GM23248 (cell line): Measurements from ENCODE around the gene PI4KB. TPM values are rescaled to one million over a fixed set of nuclear protein-coding genes. Genes with fewer than 3 reads are reported as not detected.

Experiments
- DNase-seq: peaks from one replicate; pipeline ENCODE4 v3.0.0-alpha.2; 2015
- H2AFZ ChIP-seq: fragments of 200-600 bp; sonication (generic); 2 replicates; pipeline ENCODE4 v1.6.1; 2016; ENCODE audit warnings: antibody characterized with exemption
- H3F3A ChIP-seq: fragments of 200-600 bp; sonication (generic); 2 replicates; pipeline ENCODE4 v1.6.1; 2016; ENCODE audit warnings: mild to moderate bottlenecking, antibody characterized with exemption, mixed run types; ENCODE audit not compliant: insufficient read depth
- H3K27ac ChIP-seq: fragments of 200-600 bp; sonication (generic); 2 replicates; pipeline ENCODE4 v1.5.1; 2016; ENCODE audit warnings: mild to moderate bottlenecking
- H3K27me3 ChIP-seq: fragments of 200-600 bp; sonication (generic); replicated peaks from 2 replicates; pipeline ENCODE4 v1.6.1; 2016; ENCODE audit warnings: mild to moderate bottlenecking; ENCODE audit not compliant: insufficient read depth
- H3K36me3 ChIP-seq: fragments of 200-600 bp; sonication (generic); 2 replicates; pipeline ENCODE4 v1.6.1; 2016; ENCODE audit warnings: low read depth, mild to moderate bottlenecking
- H3K4me1 ChIP-seq: fragments of 200-600 bp; sonication (generic); 2 replicates; pipeline ENCODE4 v1.6.1; 2016; ENCODE audit warnings: mild to moderate bottlenecking; ENCODE audit not compliant: insufficient read depth
- H3K4me2 ChIP-seq: fragments of 200-600 bp; sonication (generic); one replicate; pipeline ENCODE4 v1.6.1; 2016; ENCODE audit warnings: mild to moderate bottlenecking; ENCODE audit not compliant: unreplicated experiment
- H3K4me3 ChIP-seq: fragments of 200-600 bp; sonication (generic); 2 replicates; pipeline ENCODE4 v1.5.1; 2016; ENCODE audit warnings: mild to moderate bottlenecking
- H3K79me2 ChIP-seq: fragments of 200-600 bp; sonication (generic); 2 replicates; pipeline ENCODE4 v1.6.1; 2016; ENCODE audit warnings: mild to moderate bottlenecking; ENCODE audit not compliant: insufficient read depth
- H3K9ac ChIP-seq: fragments of 200-600 bp; sonication (generic); 2 replicates; pipeline ENCODE4 v1.6.1; 2016; ENCODE audit warnings: mild to moderate bottlenecking
- H3K9me2 ChIP-seq: fragments of 200-600 bp; sonication (generic); 2 replicates; pipeline ENCODE4 v1.6.1; 2016; ENCODE audit warnings: mixed run types, mild to moderate bottlenecking, moderate library complexity; ENCODE audit not compliant: insufficient read depth
- H3K9me3 ChIP-seq: fragments of 200-600 bp; sonication (generic); one replicate; pipeline ENCODE4 v1.6.1; 2017; ENCODE audit warnings: low read depth
- H4K20me1 ChIP-seq: fragments of 200-600 bp; sonication (generic); 2 replicates; pipeline ENCODE4 v1.6.0; 2016; ENCODE audit not compliant: insufficient read depth
- EZH2 ChIP-seq: fragments of 200-600 bp; sonication (generic); IDR thresholded peaks from 2 replicates; pipeline ENCODE4 v1.6.1; 2018; ENCODE audit warnings: antibody characterized with exemption, mild to moderate bottlenecking; ENCODE audit not compliant: insufficient read depth, poor library complexity, severe bottlenecking
- EZH2phosphoT487 ChIP-seq: fragments of 200-600 bp; sonication (generic); IDR thresholded peaks from 2 replicates; pipeline ENCODE4 v1.6.1; 2018; ENCODE audit warnings: antibody characterized with exemption, moderate library complexity, mild to moderate bottlenecking, low read depth; ENCODE audit not compliant: insufficient read depth
- WGBS, 2 experiments: methylation state at CpG; one replicate each; pipeline ENCODE4 v1.1.6; 2015 to 2017; ENCODE audit warnings: low lambda C conversion rate in 2 of 2, low coverage in 1 of 2; ENCODE audit errors: missing lambda C conversion rate in 2 of 2; 5-methylcytosine and 5-hydroxymethylcytosine counted together
- in situ Hi-C: fragments of 300-500 bp; cut with MboI; formaldehyde crosslinking; loops from 2 replicates; pipeline ENCODE4 v1.15.0; 2020
- polyA plus RNA-seq: library from polyadenylated mRNA; unstranded; fragments of >200 nt; fragmentation: Nextera tagmentation; extraction: Ambion mirVana; gene quantifications from 2 replicates; pipeline ENCODE4 v1.2.1, GENCODE V29; 2016
- total RNA-seq: library from RNA; depleted of rRNA; stranded (reverse); fragments of >200 nt; shearing (Covaris generic); gene quantifications from 2 replicates; pipeline ENCODE4 v1.2.3, GENCODE V29; 2014

PI4KB gene
- total and polyA plus RNA-seq, 2 experiments from 2014 or later, result 47.5 to 51.7 TPM

- no peaks in the 10 kb centered on the region for H3K9me2 ChIP-seq
- H3K4me2 ChIP-seq, result no peak overlapping the region
- no peak for DNase-seq
- H3K9me3 ChIP-seq, result no peaks in the 10 kb centered on the region
- no peak for TF ChIP-seq EZH2
- no peak for TF ChIP-seq EZH2phosphoT487
- H3K9ac ChIP-seq, result no peak overlapping the region
- in situ Hi-C loops, result no loop called here
- H3K79me2 ChIP-seq, result no peaks in the 10 kb centered on the region
- no peaks in the 10 kb centered on the region for H4K20me1 ChIP-seq
- no peak overlapping the region for H3K4me3 ChIP-seq
- H3K4me1 ChIP-seq, result peaks cover 16% of the 10 kb centered on the region; the same call in 1 of the 2 replicates
- no peaks in the 10 kb centered on the region for H3F3A ChIP-seq
- H2AFZ ChIP-seq, result no peak overlapping the region
- H3K27me3 ChIP-seq, result no peaks in the 10 kb centered on the region
- H3K27ac ChIP-seq, result no peak overlapping the region
- H3K36me3 ChIP-seq, result no peaks in the 10 kb centered on the region
- WGBS, 2 experiments, result 74 to 78% methylated on average over 6 of the region's 6 CpGs
These were observed 43.1 kb upstream of the PI4KB start for GRCh38 chr1:151370211-151370911.

DNA sequence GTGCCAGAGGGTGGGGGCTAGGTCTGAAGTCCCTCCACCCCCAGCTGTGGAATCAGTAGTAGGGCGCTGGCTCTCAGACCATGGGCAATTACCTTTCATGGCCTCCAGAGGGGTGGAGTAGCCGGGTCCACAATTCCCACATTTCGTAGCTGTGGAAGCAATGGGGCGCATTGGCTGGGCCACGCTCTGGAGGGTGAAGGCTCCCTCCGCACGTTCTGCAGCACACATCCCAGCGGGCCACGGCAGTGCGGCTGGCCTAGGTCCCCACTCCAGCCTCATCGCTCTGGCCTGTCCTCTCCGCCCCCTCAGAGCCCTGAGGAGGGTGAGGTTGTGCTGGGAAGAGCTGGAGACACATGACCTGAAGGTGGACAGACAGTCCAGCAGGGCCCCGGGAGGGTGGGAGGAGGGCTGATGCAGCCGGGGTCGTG, 42.4 kb upstream of the PI4KB start:
- H3K27ac ChIP-seq, result no peak overlapping the region
- no peaks in the 10 kb centered on the region for H3K79me2 ChIP-seq
- no peaks in the 10 kb centered on the region for H3F3A ChIP-seq
- H3K9me2 ChIP-seq, result no peaks in the 10 kb centered on the region
- in situ Hi-C loops, result no loop called here
- H2AFZ ChIP-seq, result no peak overlapping the region
- H3K4me3 ChIP-seq, result no peak overlapping the region
- no peaks in the 10 kb centered on the region for H4K20me1 ChIP-seq
- no peaks in the 10 kb centered on the region for H3K27me3 ChIP-seq
- 84 to 87% methylated on average over 15 of the region's 15 CpGs for WGBS, 2 experiments
- no peaks in the 10 kb centered on the region for H3K36me3 ChIP-seq
- H3K4me2 ChIP-seq, result no peak overlapping the region
- DNase-seq, result no peak
- no peaks in the 10 kb centered on the region for H3K9me3 ChIP-seq
- no peak for TF ChIP-seq EZH2
- no peak for TF ChIP-seq EZH2phosphoT487
- H3K9ac ChIP-seq, result no peak overlapping the region
- peaks cover 16% of the 10 kb centered on the region; the same call in 1 of the 2 replicates for H3K4me1 ChIP-seq

- Histone ChIP-seq H3K9me3 (no peaks in the 10 kb centered on the region), H3K4me3 (no peak overlapping the region), H3K27ac (no peak overlapping the region), H3K4me1 (peaks cover 16% of the 10 kb centered on the region; the same call in 1 of the 2 replicates), H3K36me3 (no peaks in the 10 kb centered on the region), H3F3A (no peaks in the 10 kb centered on the region), H3K79me2 (no peaks in the 10 kb centered on the region), H3K4me2 (no peak overlapping the region), H3K9ac (no peak overlapping the region), H3K9me2 (no peaks in the 10 kb centered on the region), H2AFZ (no peak overlapping the region), H3K27me3 (no peaks in the 10 kb centered on the region), H4K20me1 (no peaks in the 10 kb centered on the region)
- TF ChIP-seq EZH2phosphoT487, result no peak
- no peak for TF ChIP-seq EZH2
- 83 to 87% methylated on average over 7 of the region's 7 CpGs for WGBS, 2 experiments
- in situ Hi-C loops, result no loop called here
- no peak for DNase-seq
These were observed 42.0 kb upstream of the PI4KB start for GRCh38 chr1:151369302-151369610.

DNA sequence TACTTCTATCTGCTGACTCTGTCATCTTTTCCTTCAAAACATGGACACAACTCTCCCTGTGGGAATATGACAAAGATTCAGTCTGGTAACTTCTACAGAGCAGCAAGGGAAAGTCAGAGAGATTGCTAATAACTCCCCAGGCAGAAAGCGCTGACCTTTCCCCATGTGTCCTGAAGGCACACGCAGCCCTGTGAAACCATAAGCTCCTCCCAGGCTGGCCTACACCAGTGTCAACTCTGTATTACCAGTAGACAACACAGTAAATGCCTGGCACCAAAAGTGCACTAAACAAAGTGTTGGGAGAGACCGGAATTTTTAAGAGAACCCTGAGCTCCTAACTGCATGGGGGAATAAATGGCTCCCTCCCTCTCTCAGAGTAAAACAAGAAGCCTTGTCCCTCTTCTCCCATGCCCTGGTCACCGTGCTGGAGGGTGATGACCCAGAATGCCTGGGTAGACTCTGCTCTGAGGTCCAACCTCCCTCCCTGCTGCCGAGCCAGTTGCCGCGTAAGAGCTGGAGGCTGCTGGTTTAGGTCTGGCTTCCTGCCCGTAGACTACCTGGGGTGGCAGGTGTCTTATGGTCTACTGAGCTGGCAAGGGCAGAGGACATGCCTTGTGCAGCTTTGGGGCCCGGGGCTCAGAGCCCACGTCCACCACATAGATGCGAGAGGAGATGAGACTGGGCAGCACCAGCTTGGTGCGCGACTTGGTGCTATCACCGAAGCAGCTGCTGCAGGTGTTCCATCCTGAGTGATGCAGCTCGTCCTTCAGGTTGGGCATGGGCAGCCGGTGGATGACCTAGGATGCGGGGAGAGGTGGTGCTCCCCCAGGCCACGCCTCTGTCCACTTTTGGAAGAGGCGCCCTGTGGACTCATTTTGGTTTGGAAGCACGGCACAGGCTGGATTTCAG, 41.4 kb upstream of the PI4KB start:
- no peaks in the 10 kb centered on the region for H3K36me3 ChIP-seq
- H3K9me3 ChIP-seq, result no peaks in the 10 kb centered on the region
- in situ Hi-C loops, result no loop called here
- H3K79me2 ChIP-seq, result no peaks in the 10 kb centered on the region
- no peak overlapping the region for H3K9ac ChIP-seq
- no peaks in the 10 kb centered on the region for H4K20me1 ChIP-seq
- 86 to 88% methylated on average over 20 of the region's 20 CpGs for WGBS, 2 experiments
- H3K4me2 ChIP-seq, result no peak overlapping the region
- no peak overlapping the region for H2AFZ ChIP-seq
- H3K4me1 ChIP-seq, result peaks cover 16% of the 10 kb centered on the region; the same call in 1 of the 2 replicates
- TF ChIP-seq EZH2phosphoT487 (no peak), EZH2 (no peak)
- no peak overlapping the region for H3K4me3 ChIP-seq
- DNase-seq, result no peak
- H3F3A ChIP-seq, result no peaks in the 10 kb centered on the region
- H3K27ac ChIP-seq, result no peak overlapping the region
- H3K27me3 ChIP-seq, result no peaks in the 10 kb centered on the region
- no peaks in the 10 kb centered on the region for H3K9me2 ChIP-seq
